Midbrain (tissue), 1 donor: Measurements from ENCODE around the gene PPP3CB.
A peak's percentile ranks its signal among the peaks of the same experiment; 100 is the strongest.
"Not testable (repeated sequence)": the region's sequence is repeated elsewhere in the genome, so short reads cannot be mapped to it uniquely, and the experiment has no call there.

ENCODE experiments used
- DNase-seq: peaks from one replicate; lab custom pipeline; 2025; lab: John Stamatoyannopoulos, UW

PPP3CB gene

GRCh38 chr10:73414230-73414945, 81.4 kb downstream of the PPP3CB start:
- no peak for DNase-seq

GRCh38 chr10:73413528-73414229, 82.1 kb downstream of the PPP3CB start, which contains the start of gene ANXA7:
ANXA7 (minus strand) TSS chr10:73414058; CDS start chr10:73400856, 13,202 bp downstream.
- DNase-seq, result peak; percentile 94

GRCh38 chr10:73413108-73413527, 82.7 kb downstream of the PPP3CB start:
- no peak for DNase-seq

GRCh38 chr10:73410897-73411296, 84.9 kb downstream of the PPP3CB start:
- DNase-seq, result no peak

GRCh38 chr10:73408978-73409521, 86.8 kb downstream of the PPP3CB start:
- DNase-seq, result no peak

- no peak for DNase-seq
Measured at GRCh38 chr10:73408061-73408460, 87.8 kb downstream of the PPP3CB start.

- DNase-seq, result no peak
Measured at GRCh38 chr10:73407495-73407894, 88.3 kb downstream of the PPP3CB start.

GRCh38 chr10:73406846-73407245, 89.0 kb downstream of the PPP3CB start:
- DNase-seq, result no peak

- DNase-seq, result no peak
Measured at GRCh38 chr10:73405556-73405955, 90.3 kb downstream of the PPP3CB start.

GRCh38 chr10:73404690-73405089, 91.1 kb downstream of the PPP3CB start:
- DNase-seq, result no peak

- DNase-seq, result no peak
Measured at GRCh38 chr10:73401636-73402035, 94.2 kb downstream of the PPP3CB start.

GRCh38 chr10:73399063-73399462, 96.8 kb downstream of the PPP3CB start:
- no peak for DNase-seq

GRCh38 chr10:73398024-73398423, 97.8 kb downstream of the PPP3CB start:
- DNase-seq, result no peak

- DNase-seq, result not testable (repeated sequence)
Measured at GRCh38 chr10:73394325-73394724, 101.5 kb downstream of the PPP3CB start.

GRCh38 chr10:73388228-73388627, 107.6 kb downstream of the PPP3CB start:
- DNase-seq, result no peak

- DNase-seq, result no peak
Measured at GRCh38 chr10:73386583-73386982, 109.2 kb downstream of the PPP3CB start.
